Endothelial cell of umbilical vein (primary cell): Measurements from ENCODE around the gene GLP1R. TPM values are rescaled to one million over a fixed set of nuclear protein-coding genes. Genes with fewer than 3 reads are reported as not detected.

Experiments used
- BruUV-seq: library from RNA; stranded (reverse); fragments of 400-500 nt; replicated peaks from 2 replicates; lab custom pipeline; 2021; lab: Mats Ljungman, UMichigan
- CTCF ChIA-PET: fragments of 300-600, 350-600 bp; sonication (Branson Sonifier 250); formaldehyde crosslinking; loops from one replicate; lab custom pipeline; 2021; ENCODE audit warnings: antibody characterized with exemption, inconsistent platforms; lab: Charles Lee
- POLR2A ChIA-PET: fragments of 300-600, 350-600 bp; sonication (Branson Sonifier 250); formaldehyde crosslinking; loops from one replicate; lab custom pipeline; 2021; ENCODE audit warnings: antibody characterized with exemption, inconsistent platforms; lab: Charles Lee
- DNase-seq: peaks from one replicate; pipeline ENCODE4 v3.0.0-alpha.2; 2011; ENCODE audit warnings: low read depth, low spot score
- FAIRE-seq: peaks from 2 replicates; lab custom pipeline; 2011; peaks lifted over from hg19 to GRCh38; lab: Jason Lieb, UNC
- H2AFZ ChIP-seq: 2 replicates; pipeline ENCODE4 v1.6.0; 2012; ENCODE audit warnings: low read depth, low read length, control low read depth, inconsistent platforms
- H3K27ac ChIP-seq: 2 replicates; pipeline ENCODE4 v1.5.1; 2011; ENCODE audit warnings: low read depth, mild to moderate bottlenecking, control low read depth, low read length, moderate library complexity; ENCODE audit not compliant: insufficient read depth
- H3K27me3 ChIP-seq, 2 experiments: 2 replicates each; pipeline versions ENCODE4 v1.6.0 to v1.6.1; 2011; ENCODE audit warnings: low read length in 2 of 2, mixed read lengths in 1 of 2; ENCODE audit not compliant: control insufficient read depth in 2 of 2, insufficient read depth in 2 of 2
- H3K36me3 ChIP-seq, 2 experiments: 2 replicates in 1 of 2; 3 replicates in 1 of 2; pipeline ENCODE4 v1.5.1; 2011; ENCODE audit warnings: low read length in 2 of 2, mild to moderate bottlenecking in 1 of 2, moderate library complexity in 1 of 2; ENCODE audit not compliant: control insufficient read depth in 2 of 2, insufficient read depth in 2 of 2; ENCODE audit errors: extremely low read depth in 1 of 2
- H3K4me1 ChIP-seq: 3 replicates; pipeline ENCODE4 v1.5.1; 2011; ENCODE audit warnings: mild to moderate bottlenecking, low read length; ENCODE audit not compliant: control insufficient read depth, insufficient read depth; ENCODE audit errors: extremely low read depth
- H3K4me2 ChIP-seq: 2 replicates; pipeline ENCODE4 v1.6.1; 2011; ENCODE audit warnings: low read length, control low read depth, mixed read lengths; ENCODE audit not compliant: insufficient read depth
- H3K4me3 ChIP-seq, 3 experiments: fragments of 200-600 bp in 1 of 3; sonication (generic), shearing (Covaris generic) in 1 of 3; replicated peaks in 1 of 3; 2 replicates each; pipeline ENCODE4 v1.5.1; 2011 to 2016; ENCODE audit warnings: control low read depth in 3 of 3, low read length in 3 of 3, mild to moderate bottlenecking in 2 of 3, inconsistent platforms in 1 of 3, low read depth in 1 of 3, moderate library complexity in 1 of 3; ENCODE audit not compliant: insufficient read depth in 1 of 3
- H3K79me2 ChIP-seq: 2 replicates; pipeline ENCODE4 v1.6.0; 2012; ENCODE audit warnings: low read length, inconsistent platforms; ENCODE audit not compliant: control insufficient read depth, insufficient read depth
- H3K9ac ChIP-seq: replicated peaks from 2 replicates; pipeline ENCODE3; 2011; ENCODE audit warnings: low read length, control low read depth; ENCODE audit not compliant: insufficient read depth; ENCODE audit errors: extremely low read depth
- H3K9me1 ChIP-seq: replicated peaks from 3 replicates; pipeline ENCODE4 v1.6.0; 2011; ENCODE audit warnings: mild to moderate bottlenecking, low read length; ENCODE audit not compliant: control insufficient read depth, insufficient read depth; ENCODE audit errors: extremely low read depth
- H3K9me3 ChIP-seq: replicated peaks from 2 replicates; pipeline ENCODE4 v1.5.1; 2012; ENCODE audit warnings: low read length, inconsistent platforms; ENCODE audit not compliant: control insufficient read depth, insufficient read depth
- H4K20me1 ChIP-seq: replicated peaks from 2 replicates; pipeline ENCODE3; 2011; ENCODE audit warnings: mild to moderate bottlenecking, low read length; ENCODE audit not compliant: control insufficient read depth, insufficient read depth; ENCODE audit errors: extremely low read depth
- CTCF ChIP-seq, 2 donors: IDR thresholded peaks; 1 replicate in 1 of 2; 2 replicates in 1 of 2; pipeline ENCODE4 v1.5.1; 2011; ENCODE audit warnings: low read length in 2 of 2, mild to moderate bottlenecking in 2 of 2, moderate library complexity in 2 of 2, control low read depth in 1 of 2, inconsistent platforms in 1 of 2, low read depth in 1 of 2; ENCODE audit not compliant: insufficient read depth in 1 of 2; ENCODE audit errors: extremely low read depth in 1 of 2
- EZH2 ChIP-seq: IDR thresholded peaks from 2 replicates; pipeline ENCODE4 v1.6.1; 2012; ENCODE audit warnings: borderline replicate concordance, low read depth, mild to moderate bottlenecking, moderate library complexity, low read length, inconsistent platforms; ENCODE audit not compliant: severe bottlenecking
- FOS ChIP-seq: IDR thresholded peaks from 2 replicates; pipeline ENCODE4 v1.6.1; 2011; ENCODE audit warnings: mild to moderate bottlenecking, low read length, moderate library complexity, borderline replicate concordance; ENCODE audit not compliant: insufficient read depth
- GATA2 ChIP-seq: IDR thresholded peaks from 2 replicates; pipeline ENCODE4 v1.7.0; 2011; ENCODE audit warnings: low read depth, mild to moderate bottlenecking, moderate library complexity, mixed read lengths, low read length; ENCODE audit not compliant: insufficient read length, insufficient read depth
- JUN ChIP-seq: IDR thresholded peaks from 2 replicates; pipeline ENCODE4 v1.6.1; 2011; ENCODE audit warnings: borderline replicate concordance, low read depth; ENCODE audit not compliant: insufficient read length, insufficient read depth
- MAX ChIP-seq: IDR thresholded peaks from 2 replicates; pipeline ENCODE4 v1.6.1; 2011; ENCODE audit not compliant: insufficient read depth, insufficient read length
- MYC ChIP-seq: IDR thresholded peaks from one replicate; pipeline ENCODE4 v1.6.1; 2011; ENCODE audit warnings: mild to moderate bottlenecking, low read depth, low read length
- POLR2A ChIP-seq: IDR thresholded peaks from 2 replicates; pipeline ENCODE4 v1.6.1; 2012; ENCODE audit warnings: low read depth, mild to moderate bottlenecking, control low read depth, low read length
- POLR2AphosphoS5 ChIP-seq: IDR thresholded peaks from 2 replicates; pipeline ENCODE4 v1.6.1; 2012; ENCODE audit warnings: low read depth, mild to moderate bottlenecking, control low read depth, low read length, moderate library complexity; ENCODE audit not compliant: insufficient read depth
- dilution Hi-C: fragments of 300-500 bp; cut with MboI; formaldehyde crosslinking; loops from one replicate; pipeline ENCODE4 v1.15.0; 2019; ENCODE audit warnings: low sequenced_read_pairs; ENCODE audit not compliant: extremely low pct_ligation_motif_present
- intact Hi-C: fragments of 100-400 bp; cut with micrococcal nuclease; formaldehyde crosslinking; loops from one replicate; pipeline ENCODE4 v1.10.0; 2022
- polyA plus RNA-seq, 4 experiments: library from polyadenylated mRNA; depleted of rRNA in 3 of 4; stranded (reverse) in 3 of 4; unstranded in 1 of 4; fragments of >200 nt; gene quantifications; 2 replicates each; pipeline versions ENCODE4 v1.2.1 to v1.2.3, GENCODE V29; 2011 to 2012; ENCODE audit warnings: missing spikeins in 1 of 4
- total RNA-seq: library from RNA; stranded (reverse); gene quantifications from 2 replicates; pipeline ENCODE4 v1.2.3, GENCODE V29; 2021

GLP1R gene
- total and polyA plus RNA-seq, 2 donors (not counting 3 experiments of a cell fraction or from before 2014, with no cell fraction given): not detected

- dilution Hi-C loops: no loop called here
- Histone ChIP-seq H3K27me3 (peaks cover 2 to 5% of the 10 kb centered on the region in 2 experiments), H3K4me1 (peaks cover 13% of the 10 kb centered on the region), H3K9me3 (no peaks in the 10 kb centered on the region), H3K9me1 (no peaks in the 10 kb centered on the region), H3K27ac (no peak overlapping the region), H3K4me2 (peak overlapping the region; percentile 69), H3K9ac (peak overlapping the region; percentile 80), H3K36me3 (no peaks in the 10 kb centered on the region), H4K20me1 (no peaks in the 10 kb centered on the region), H3K4me3 (peak overlapping the region; percentile 40 to 81 (median 63)), H2AFZ (peak overlapping the region; percentile 99), H3K79me2 (no peaks in the 10 kb centered on the region)
- no peak for DNase-seq
- TF ChIP-seq GATA2 (no peak), JUN (no peak), FOS (no peak), POLR2A (no peak), EZH2 (no peak), MAX (no peak), CTCF (IDR thresholded peaks at IDR 0.05; ENCODE audit: extremely low read depth in 1 of 2, insufficient read depth in 1 of 2, low read depth in 1 of 2, low read length in 2 of 2) (no peak), MYC (no peak), POLR2AphosphoS5 (no peak)
- CTCF ChIA-PET: interaction anchor here (0.7 to 3.2 kb wide), 6 partner anchors 10 to 189 kb away, joined by 3 to 16 read pairs (median 4); no protein-coding TSS in a partner anchor
- FAIRE-seq: no peak
- intact Hi-C loops: loop anchor here (2.0 kb wide), 1 partner anchor 26 kb away; no protein-coding TSS in a partner anchor
- BruUV-seq: no TSS peak
- POLR2A ChIA-PET: no interaction called here
Measured at GRCh38 chr6:39114388-39114703, 65.8 kb downstream of the GLP1R start.
